Measurements from ENCODE around the gene NQO2. TPM values are rescaled to one million over a fixed set of nuclear protein-coding genes. Genes with fewer than 3 reads are reported as not detected.

The NQO2 gene
- total RNA-seq, 1 donor from 2014 or later, result 21.5 TPM

- Mint-ChIP-seq H3K4me3 (no peak overlapping the region), H3K4me1 (peaks cover 17% of the 10 kb centered on the region), H3K27ac (ENCODE audit: unreplicated experiment) (peak overlapping the region; percentile 35), H3K36me3 (ENCODE audit: low read depth) (peaks cover 55% of the 10 kb centered on the region), H3K27me3 (ENCODE audit: low read depth) (no peaks in the 10 kb centered on the region), H3K9me3 (peaks cover 23% of the 10 kb centered on the region)
- TF ChIP-seq CTCF (conservative IDR thresholded peaks at IDR 0.05), result no peak
- DNase-seq (ENCODE audit: low read depth, low spot score), result no peak
Measured at GRCh38 chr6:3013901-3014674, 14.4 kb downstream of the NQO2 start.

GRCh38 chr6:3014675-3015066 lies 15.0 kb downstream of the NQO2 start:
- Mint-ChIP-seq H3K9me3 (peaks cover 23% of the 10 kb centered on the region), H3K27me3 (ENCODE audit: low read depth) (no peaks in the 10 kb centered on the region), H3K36me3 (ENCODE audit: low read depth) (peaks cover 55% of the 10 kb centered on the region), H3K27ac (ENCODE audit: unreplicated experiment) (no peak overlapping the region), H3K4me1 (peaks cover 11% of the 10 kb centered on the region), H3K4me3 (no peak overlapping the region)
- DNase-seq (ENCODE audit: low read depth, low spot score), result no peak
- no peak for TF ChIP-seq CTCF (conservative IDR thresholded peaks at IDR 0.05)

DNA sequence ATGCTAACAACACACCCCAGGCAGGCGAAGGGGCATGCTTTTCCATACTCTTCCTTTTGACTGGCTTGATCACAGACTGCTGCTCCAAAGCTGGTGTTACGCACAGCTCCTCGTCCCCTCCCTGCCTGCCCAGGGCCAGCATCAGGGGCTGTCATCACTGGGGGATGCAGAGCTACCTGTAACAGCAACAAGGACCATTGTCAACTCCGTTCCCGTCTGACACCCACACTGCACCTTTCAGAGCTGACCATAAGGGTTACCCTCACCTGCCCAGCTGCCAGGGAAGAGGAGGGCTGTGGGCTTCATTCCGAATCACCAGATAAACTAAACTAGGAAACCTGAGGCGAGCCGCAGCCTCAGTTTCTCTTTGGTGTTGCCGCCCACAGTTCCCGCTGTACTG lies 15.4 kb downstream of the NQO2 start:
- no peak overlapping the region for H3K27ac Mint-ChIP-seq (ENCODE audit: unreplicated experiment)
- peaks cover 6% of the 10 kb centered on the region for H3K4me1 Mint-ChIP-seq
- TF ChIP-seq CTCF (conservative IDR thresholded peaks at IDR 0.05), result no peak
- DNase-seq (ENCODE audit: low read depth, low spot score), result no peak
- no peak overlapping the region for H3K4me3 Mint-ChIP-seq
- no peaks in the 10 kb centered on the region for H3K27me3 Mint-ChIP-seq (ENCODE audit: low read depth)
- peaks cover 55% of the 10 kb centered on the region for H3K36me3 Mint-ChIP-seq (ENCODE audit: low read depth)
- H3K9me3 Mint-ChIP-seq, result peaks cover 20% of the 10 kb centered on the region

DNA sequence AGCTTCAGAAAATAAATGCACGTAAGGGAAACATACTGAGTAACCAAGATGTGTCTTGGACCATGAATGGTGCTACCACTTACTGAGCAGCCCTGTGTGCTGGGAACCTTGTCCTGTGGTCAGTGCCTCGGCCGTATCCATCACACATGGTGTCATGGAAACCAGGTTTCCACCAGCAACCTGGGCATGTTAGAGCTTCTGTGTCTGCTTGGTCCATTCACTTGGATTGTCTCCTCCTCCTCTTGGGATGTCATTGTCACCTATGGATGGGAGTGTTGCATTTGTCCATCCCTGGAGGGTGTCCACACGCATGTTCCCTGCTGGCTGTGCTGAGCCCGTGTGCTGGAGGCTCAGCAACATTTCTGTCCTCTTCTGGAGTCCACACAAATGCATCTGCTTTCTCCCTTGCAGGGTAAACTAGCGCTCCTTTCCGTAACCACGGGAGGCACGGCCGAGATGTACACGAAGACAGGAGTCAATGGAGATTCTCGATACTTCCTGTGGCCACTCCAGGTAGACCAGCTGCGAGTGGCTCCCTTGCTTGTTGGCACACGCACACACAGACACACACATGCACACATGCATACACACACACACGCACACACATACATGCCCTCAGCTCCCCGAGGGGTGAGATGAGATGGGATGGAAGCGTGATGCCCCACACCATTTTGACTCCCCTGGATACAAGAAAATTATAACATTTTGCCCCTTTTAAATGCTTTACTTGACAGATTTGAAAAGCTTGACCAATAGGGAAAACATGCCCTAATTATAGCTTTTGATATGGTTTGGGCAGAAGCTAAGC lies 17.0 kb downstream of the NQO2 start:
- TF ChIP-seq CTCF (conservative IDR thresholded peaks at IDR 0.05), result no peak
- Mint-ChIP-seq H3K36me3 (ENCODE audit: low read depth) (peaks cover 44% of the 10 kb centered on the region), H3K4me3 (no peak overlapping the region), H3K4me1 (peaks cover 4% of the 10 kb centered on the region), H3K9me3 (peaks cover 10% of the 10 kb centered on the region), H3K27me3 (ENCODE audit: low read depth) (no peaks in the 10 kb centered on the region), H3K27ac (ENCODE audit: unreplicated experiment) (no peak overlapping the region)
- DNase-seq (ENCODE audit: low read depth, low spot score), result no peak

GRCh38 chr6:3017304-3017703 lies 17.6 kb downstream of the NQO2 start:
- no peak for DNase-seq (ENCODE audit: low read depth, low spot score)
- Mint-ChIP-seq H3K27me3 (ENCODE audit: low read depth) (no peaks in the 10 kb centered on the region), H3K36me3 (ENCODE audit: low read depth) (peaks cover 38% of the 10 kb centered on the region), H3K4me1 (peaks cover 4% of the 10 kb centered on the region), H3K27ac (ENCODE audit: unreplicated experiment) (no peak overlapping the region), H3K4me3 (no peak overlapping the region), H3K9me3 (peaks cover 5% of the 10 kb centered on the region)
- TF ChIP-seq CTCF (conservative IDR thresholded peaks at IDR 0.05), result no peak

Measured in neural crest cell (in vitro differentiated cells).